OCI-LY7 (cell line): ENCODE results near the gene COL4A4. TPM values are rescaled to one million over a fixed set of nuclear protein-coding genes. Genes with fewer than 3 reads are reported as not detected.
A peak's percentile ranks its signal among the peaks of the same experiment; 100 is the strongest.

ENCODE experiments used
- BruUV-seq: library from RNA; stranded (reverse); fragments of 400-500 nt; replicated peaks from 2 replicates; lab custom pipeline; 2021; lab: Mats Ljungman, UMichigan
- CTCF ChIA-PET: fragments of 300-600 bp; sonication (Branson Sonifier 250); formaldehyde crosslinking; loops from one replicate; lab custom pipeline; 2022; ENCODE audit warnings: antibody characterized with exemption; ENCODE audit not compliant: unreplicated experiment; lab: Charles Lee
- POLR2A ChIA-PET: fragments of 300-600 bp; sonication (Branson Sonifier 250); formaldehyde crosslinking; loops from one replicate; lab custom pipeline; 2022; ENCODE audit warnings: antibody characterized with exemption; lab: Charles Lee
- DNase-seq: peaks from one replicate; pipeline ENCODE4 v3.0.0-alpha.2; 2015; ENCODE audit warnings: low spot score
- H2AFZ ChIP-seq: fragments of 200-600 bp; sonication (generic), shearing (Covaris generic); 2 replicates; pipeline ENCODE4 v1.6.1; 2014; ENCODE audit warnings: mild to moderate bottlenecking, antibody characterized with exemption, low read length, moderate library complexity
- H3K27ac ChIP-seq: fragments of 200-600 bp; sonication (generic); 2 replicates; pipeline ENCODE4 v1.5.1; 2014; ENCODE audit warnings: mixed run types, low read depth, mild to moderate bottlenecking, moderate library complexity, low read length, inconsistent platforms; ENCODE audit not compliant: poor library complexity, severe bottlenecking
- H3K36me3 ChIP-seq: fragments of 200-600 bp; sonication (generic); 2 replicates; pipeline ENCODE4 v1.6.1; 2014; ENCODE audit warnings: mild to moderate bottlenecking, antibody characterized with exemption, low read length, moderate library complexity, mixed read lengths; ENCODE audit not compliant: insufficient read depth
- H3K4me1 ChIP-seq: fragments of 200-600 bp; sonication (generic); 2 replicates; pipeline ENCODE4 v1.5.1; 2014; ENCODE audit warnings: mild to moderate bottlenecking, low read length; ENCODE audit not compliant: insufficient read depth, poor library complexity, severe bottlenecking
- H3K4me2 ChIP-seq: fragments of 200-600 bp; sonication (generic); 2 replicates; pipeline ENCODE4 v1.6.1; 2014; ENCODE audit warnings: mild to moderate bottlenecking, low read length
- H3K4me3 ChIP-seq: fragments of 200-600 bp; sonication (generic); 2 replicates; pipeline ENCODE4 v1.5.1; 2014; ENCODE audit warnings: mild to moderate bottlenecking, low read depth, low read length; ENCODE audit not compliant: poor library complexity, severe bottlenecking
- H3K79me2 ChIP-seq: fragments of 200-600 bp; sonication (generic); 2 replicates; pipeline ENCODE4 v1.6.1; 2016; ENCODE audit warnings: low read depth, mild to moderate bottlenecking, low read length, moderate library complexity, mixed read lengths; ENCODE audit not compliant: insufficient read depth
- H3K9me2 ChIP-seq: fragments of 200-600 bp; sonication (generic); 2 replicates; pipeline ENCODE4 v1.6.1; 2016; ENCODE audit warnings: mild to moderate bottlenecking, low read length, mixed read lengths; ENCODE audit not compliant: insufficient read depth
- H3K9me3 ChIP-seq: fragments of 200-600 bp; sonication (generic); 2 replicates; pipeline ENCODE4 v1.6.1; 2014; ENCODE audit warnings: mild to moderate bottlenecking, mixed run types, low read length, mixed read lengths
- H4K20me1 ChIP-seq: fragments of 200-600 bp; sonication (generic); 2 replicates; pipeline ENCODE4 v1.6.1; 2014; ENCODE audit warnings: mild to moderate bottlenecking, antibody characterized with exemption, low read length, moderate library complexity, mixed read lengths; ENCODE audit not compliant: insufficient read depth
- CTCF ChIP-seq: fragments of 200-600 bp; sonication (generic); conservative IDR thresholded peaks from 2 replicates; pipeline ENCODE4 v1.5.1; 2014; ENCODE audit warnings: mild to moderate bottlenecking, antibody characterized with exemption, low read length, moderate library complexity, mixed read lengths
- EZH2phosphoT487 ChIP-seq: fragments of 200-600 bp; sonication (generic); IDR thresholded peaks from 2 replicates; pipeline ENCODE4 v1.6.1; 2018; ENCODE audit warnings: low read depth, borderline replicate concordance, mild to moderate bottlenecking, mixed run types, antibody characterized with exemption, low read length, moderate library complexity, mixed read lengths
- intact Hi-C: fragments of 100-400 bp; cut with micrococcal nuclease; formaldehyde crosslinking; loops from one replicate; pipeline ENCODE4 v1.10.0; 2022; ENCODE audit not compliant: unreplicated experiment
- total RNA-seq, 2 experiments: library from RNA; depleted of rRNA in 1 of 2; stranded (reverse); fragments of >200 nt in 1 of 2; shearing (Covaris generic) in 1 of 2; gene quantifications; 2 replicates each; pipeline ENCODE4 v1.2.3, GENCODE V29; 2014 to 2022

Gene COL4A4
- total RNA-seq, 2 experiments from 2014 or later = 0.16 to 7.0 TPM

- TF ChIP-seq CTCF (no peak), EZH2phosphoT487 (no peak)
- peak; percentile 68 for DNase-seq
- Histone ChIP-seq H3K4me2 (peak overlapping the region; percentile 94), H3K9me3 (peaks cover 3% of the 10 kb centered on the region; the same call in 1 of the 2 replicates), H3K27ac (peak overlapping the region; percentile 99), H3K4me3 (no peak overlapping the region), H3K36me3 (peaks cover 11% of the 10 kb centered on the region; the same call in 1 of the 2 replicates), H3K4me1 (peaks cover 91% of the 10 kb centered on the region), H4K20me1 (no peaks in the 10 kb centered on the region), H3K79me2 (peaks cover 15% of the 10 kb centered on the region; the same call in 1 of the 2 replicates), H2AFZ (no peak overlapping the region), H3K9me2 (no peaks in the 10 kb centered on the region)
- BruUV-seq = no TSS peak
- intact Hi-C loops = loop anchor here (10.0 kb wide), 1 partner anchor 1699 kb away; no protein-coding TSS in a partner anchor
- CTCF ChIA-PET = no interaction called here
- POLR2A ChIA-PET = interaction anchor here (0.6 to 1.4 kb wide), 5 partner anchors 9 to 66 kb away, joined by 3 to 9 read pairs (median 7); no protein-coding TSS in a partner anchor
Measured at GRCh38 chr2:226973816-226974215, 190.2 kb downstream of the COL4A4 start.

- ChIA-PET POLR2A (interaction anchor here (0.6 to 2.0 kb wide), 6 partner anchors 9 to 177 kb away, joined by 3 to 8 read pairs (median 4); no protein-coding TSS in a partner anchor), CTCF (no interaction called here)
- peak; percentile 46 for DNase-seq
- peak overlapping the region; percentile 57 for H3K4me3 ChIP-seq
- H3K9me2 ChIP-seq = no peaks in the 10 kb centered on the region
- H2AFZ ChIP-seq = peak overlapping the region; percentile 47; the same call in 1 of the 2 replicates
- no peaks in the 10 kb centered on the region for H4K20me1 ChIP-seq
- intact Hi-C loops = loop anchor here (1.0 to 10.0 kb wide), 3 partner anchors 11 to 1697 kb away; no protein-coding TSS in a partner anchor
- peak overlapping the region; percentile 99 for H3K27ac ChIP-seq
- BruUV-seq = no TSS peak
- H3K4me1 ChIP-seq = peaks cover 84% of the 10 kb centered on the region
- H3K4me2 ChIP-seq = peak overlapping the region; percentile 94
- TF ChIP-seq CTCF = no peak
- no peak for TF ChIP-seq EZH2phosphoT487
- peaks cover 5% of the 10 kb centered on the region; the same call in 1 of the 2 replicates for H3K9me3 ChIP-seq
- peaks cover 15% of the 10 kb centered on the region; the same call in 1 of the 2 replicates for H3K79me2 ChIP-seq
- H3K36me3 ChIP-seq = peaks cover 21% of the 10 kb centered on the region
Measured at GRCh38 chr2:226971770-226972169, 192.2 kb downstream of the COL4A4 start.

GRCh38 chr2:226971084-226971483, 192.9 kb downstream of the COL4A4 start:
- Histone ChIP-seq H3K79me2 (peaks cover 15% of the 10 kb centered on the region; the same call in 1 of the 2 replicates), H3K9me2 (no peaks in the 10 kb centered on the region), H3K27ac (peak overlapping the region; percentile 99), H3K4me1 (peaks cover 77% of the 10 kb centered on the region), H3K4me3 (peak overlapping the region; percentile 57), H3K4me2 (peak overlapping the region; percentile 94), H3K9me3 (peaks cover 7% of the 10 kb centered on the region; the same call in 1 of the 2 replicates), H3K36me3 (peaks cover 28% of the 10 kb centered on the region), H4K20me1 (no peaks in the 10 kb centered on the region), H2AFZ (peak overlapping the region; percentile 47; the same call in 1 of the 2 replicates)
- CTCF ChIA-PET = no interaction called here
- DNase-seq = peak; percentile 77
- intact Hi-C loops = loop anchor here (1.0 to 10.0 kb wide), 3 partner anchors 11 to 1696 kb away; no protein-coding TSS in a partner anchor
- TF ChIP-seq EZH2phosphoT487 (no peak), CTCF (no peak)
- BruUV-seq = TSS peak; percentile 86
- POLR2A ChIA-PET = interaction anchor here (0.8 to 2.0 kb wide), 5 partner anchors 10 to 136 kb away, joined by 3 to 9 read pairs (median 4); no protein-coding TSS in a partner anchor
